Measurements from ENCODE around the gene ASB13.

The ASB13 gene

DNA sequence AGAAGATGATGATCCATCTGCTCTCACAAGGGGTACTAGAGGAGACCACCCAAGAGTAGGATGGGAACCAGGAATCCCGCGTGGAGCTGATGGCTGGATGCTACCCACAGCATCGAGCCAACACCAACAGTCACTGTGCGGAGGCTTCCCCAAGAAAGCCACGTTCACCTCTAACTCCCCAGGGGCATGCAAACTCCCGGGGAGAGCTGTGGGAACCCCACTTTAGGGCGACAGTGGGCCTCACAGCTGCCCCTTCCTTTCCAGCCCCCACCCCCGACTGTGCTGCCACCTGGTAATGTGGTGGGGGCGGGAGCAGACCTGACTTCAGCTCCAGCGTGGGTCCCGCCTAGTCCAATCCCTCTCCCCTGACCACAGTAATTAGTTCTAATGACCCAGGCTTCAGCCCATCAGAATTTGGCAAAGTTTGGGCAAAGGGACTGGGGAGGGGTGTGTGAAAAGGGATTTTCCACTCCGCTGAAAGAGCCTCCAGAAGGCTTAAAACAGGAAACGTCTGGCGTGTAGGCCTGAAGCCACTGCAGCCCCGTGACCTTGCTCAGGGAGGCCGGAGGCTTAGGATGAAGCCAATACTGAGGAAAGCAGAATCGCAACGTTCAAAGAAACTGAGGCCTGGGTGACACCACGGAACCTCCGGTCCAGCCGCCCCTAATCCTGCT, 20.3 kb downstream of the ASB13 start:
- DNase-seq: no peak

DNA sequence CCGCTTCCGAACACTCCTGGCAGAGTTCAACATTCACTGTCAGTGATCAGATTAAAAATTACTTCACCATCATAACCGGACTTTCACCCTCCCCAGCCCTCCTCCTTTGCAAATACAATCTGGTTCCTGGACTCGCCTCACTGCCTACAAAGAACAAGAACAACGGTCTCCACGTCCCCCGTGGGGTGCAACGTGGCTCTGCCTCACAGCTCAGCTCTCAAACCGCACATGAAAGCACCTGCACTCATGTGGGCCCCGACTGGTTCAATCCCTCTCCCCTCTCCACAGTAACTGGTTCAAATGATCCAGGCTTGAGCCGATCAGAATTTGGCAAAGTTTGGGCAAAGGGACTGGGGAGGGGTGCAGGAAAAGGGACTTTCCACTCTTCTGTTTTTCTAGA, 21.0 kb downstream of the ASB13 start:
- no peak for DNase-seq

GRCh38 chr10:5644930-5645329, 21.5 kb downstream of the ASB13 start:
- DNase-seq: no peak

DNA sequence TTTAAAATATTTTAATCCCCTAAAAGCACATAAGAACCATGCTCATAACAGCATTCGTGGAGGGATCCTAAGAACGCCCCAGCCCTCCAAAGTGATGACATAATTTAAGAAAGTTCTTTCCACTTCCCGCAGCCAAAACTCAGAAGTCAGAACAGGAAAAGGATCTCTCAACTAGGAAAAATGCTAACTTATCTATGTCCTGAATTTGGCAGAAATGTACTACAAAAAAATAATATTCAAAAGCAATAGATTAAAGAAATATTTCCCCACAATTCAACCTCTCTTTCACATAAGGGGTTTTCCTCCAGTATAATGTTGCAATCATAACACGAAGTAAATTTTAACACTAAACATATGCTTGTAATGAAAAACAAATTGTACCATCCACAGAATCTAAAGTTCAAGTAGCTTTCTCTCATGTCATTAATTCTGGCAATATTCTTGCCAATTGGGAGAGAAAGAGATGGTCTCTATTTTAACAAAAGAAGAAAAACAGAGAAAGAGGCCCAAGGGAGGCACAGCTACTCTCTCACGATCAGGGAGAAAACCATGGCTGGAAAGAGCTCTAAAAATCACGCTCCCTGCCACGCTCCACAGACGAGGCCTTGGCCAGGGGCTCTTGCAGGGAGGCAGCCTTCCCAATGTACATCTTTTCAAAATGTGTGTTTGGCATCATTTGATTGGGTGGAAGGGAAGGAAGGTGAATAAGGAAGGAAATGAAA, 22.9 kb downstream of the ASB13 start:
- no peak for DNase-seq

DNA sequence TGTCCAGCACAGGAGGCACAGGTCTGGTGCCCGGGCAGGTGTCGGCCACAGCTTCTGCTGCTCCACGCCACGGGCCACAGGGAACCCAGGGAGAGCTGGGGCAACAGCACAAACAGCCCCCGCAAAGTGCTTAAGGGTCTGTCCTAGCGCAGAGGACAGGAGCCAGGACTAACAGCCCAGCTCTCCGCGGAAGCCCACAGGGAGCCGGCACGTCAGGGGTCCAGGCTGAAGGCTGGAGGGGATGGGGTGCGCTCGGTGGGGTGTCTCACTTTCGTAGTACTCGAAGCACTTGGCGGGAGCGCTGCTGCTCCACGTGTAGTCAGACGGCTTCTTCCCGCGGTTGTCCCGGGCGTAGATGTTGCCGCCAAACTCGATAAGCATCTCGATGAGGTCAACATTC, 24.9 kb downstream of the ASB13 start:
- DNase-seq: no peak

GRCh38 chr10:5640501-5640900, 25.9 kb downstream of the ASB13 start:
- DNase-seq: no peak

DNA sequence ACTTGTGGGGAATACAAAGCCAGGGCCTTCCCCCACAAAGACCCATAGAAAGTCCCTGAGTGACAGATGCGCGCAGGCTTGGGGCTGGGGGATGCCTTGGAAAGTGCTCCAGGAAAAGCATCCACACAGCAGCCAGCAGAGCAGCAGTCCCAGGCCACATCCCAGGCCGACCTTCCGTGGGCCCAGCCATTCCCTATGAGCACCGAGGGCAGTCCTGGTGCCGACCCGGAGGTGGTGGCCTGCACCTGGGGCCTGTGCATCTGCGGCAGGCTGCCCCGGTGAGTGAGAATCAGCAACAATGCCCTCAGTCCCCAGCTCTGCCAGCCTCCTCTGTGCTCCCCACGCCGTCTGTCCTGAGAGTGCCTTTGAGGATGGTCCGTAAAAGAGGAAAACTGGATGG, 26.4 kb downstream of the ASB13 start:
- no peak for DNase-seq

DNA sequence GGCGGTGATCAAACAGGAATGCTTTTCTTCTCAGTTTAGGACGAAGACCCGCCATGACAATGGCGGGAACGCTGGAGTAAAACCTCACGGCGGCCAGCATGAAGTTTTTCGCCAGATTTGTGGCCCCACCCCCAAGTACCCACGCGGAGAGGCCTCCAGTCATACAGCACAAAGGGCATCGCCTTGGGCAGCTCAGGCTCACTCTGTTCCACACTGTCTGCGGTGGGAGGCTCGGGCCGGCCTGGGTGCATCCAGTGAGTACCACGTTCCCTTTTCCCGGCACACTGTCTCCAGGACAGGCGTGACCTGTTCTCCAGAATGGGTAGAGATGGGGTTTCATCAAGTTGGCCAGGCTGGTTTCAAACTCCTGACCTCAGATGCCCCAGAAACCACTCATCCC, 27.3 kb downstream of the ASB13 start:
- DNase-seq: no peak

DNA sequence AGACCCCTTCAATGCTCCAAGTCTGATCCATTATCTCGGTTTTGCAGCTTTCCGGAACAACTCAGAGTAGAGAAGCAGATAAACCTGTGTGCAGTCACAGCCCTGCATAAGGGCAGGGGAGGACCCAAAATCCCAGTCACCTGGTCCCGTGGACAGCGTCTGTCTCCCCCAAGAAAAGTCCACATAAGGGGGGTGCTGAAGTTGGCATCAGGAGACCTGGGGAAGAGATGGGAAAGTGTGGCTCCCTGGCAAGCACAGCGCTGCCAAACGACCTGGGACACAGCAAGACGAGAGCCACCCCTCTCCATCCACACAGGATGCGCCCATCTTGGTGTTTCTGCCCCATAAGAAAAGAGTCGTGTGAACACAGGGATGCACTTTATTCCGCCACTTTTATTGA, 27.9 kb downstream of the ASB13 start:
- no peak for DNase-seq

DNA sequence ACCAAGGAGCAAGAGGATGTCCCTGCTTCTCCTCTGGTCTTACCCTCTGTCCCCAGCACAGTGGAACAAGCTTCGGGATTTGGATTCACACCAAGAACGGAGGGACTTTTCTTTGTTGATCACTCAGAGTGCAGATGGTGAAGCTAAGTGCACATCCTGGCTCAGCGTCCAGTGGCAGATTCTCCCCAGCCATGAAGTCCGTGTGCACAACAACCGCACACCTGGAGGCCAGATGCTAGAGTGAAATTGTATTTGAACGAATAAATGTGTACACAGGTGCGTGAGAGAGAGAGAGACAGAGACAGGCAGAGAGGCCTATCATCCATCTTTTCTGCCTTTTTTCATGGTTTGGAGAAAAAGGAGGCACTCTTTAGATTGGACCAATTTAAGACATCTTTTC, 31.5 kb downstream of the ASB13 start:
- DNase-seq: no peak

- no peak for DNase-seq
These were observed 33.1 kb downstream of the ASB13 start for GRCh38 chr10:5633166-5633749.

DNA sequence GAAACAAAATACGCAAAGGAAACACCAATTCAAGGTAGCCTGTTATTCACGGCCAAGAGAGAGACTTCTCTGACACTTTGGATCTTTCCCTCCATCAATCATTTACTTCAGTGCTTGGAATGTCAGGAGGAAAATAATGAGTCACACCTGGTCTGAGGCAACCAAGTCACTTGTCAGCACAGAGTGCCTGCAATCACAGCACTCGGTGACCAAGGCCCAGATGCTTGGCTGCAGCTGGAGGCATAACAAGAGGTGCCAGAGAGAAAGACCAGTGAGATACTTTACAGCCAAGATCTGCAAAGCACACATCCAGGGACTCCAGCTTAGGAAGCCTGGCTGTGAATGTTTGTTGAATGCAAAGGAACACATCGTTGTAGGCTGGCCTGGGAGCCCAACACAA, 33.9 kb downstream of the ASB13 start:
- DNase-seq: no peak

DNA sequence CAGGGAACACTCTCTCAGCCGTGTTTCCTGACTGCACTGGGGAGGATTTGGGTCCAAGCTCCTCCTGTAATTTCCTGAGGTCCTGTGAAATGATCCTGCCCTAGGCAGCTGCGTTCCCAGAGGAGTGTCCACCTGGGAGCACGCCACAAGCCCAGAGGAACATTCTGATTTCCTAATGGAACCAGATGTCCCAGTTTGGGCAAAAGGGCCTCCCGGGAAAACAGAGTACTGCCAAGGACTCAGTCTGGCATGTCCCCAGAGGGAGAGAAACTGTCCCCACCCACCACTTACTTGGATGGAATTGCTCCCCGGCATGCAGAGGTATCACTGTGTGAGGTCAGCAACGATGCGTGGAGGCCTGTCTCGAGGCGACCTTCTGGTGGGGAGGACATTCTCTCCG, 34.5 kb downstream of the ASB13 start:
- no peak for DNase-seq

DNA sequence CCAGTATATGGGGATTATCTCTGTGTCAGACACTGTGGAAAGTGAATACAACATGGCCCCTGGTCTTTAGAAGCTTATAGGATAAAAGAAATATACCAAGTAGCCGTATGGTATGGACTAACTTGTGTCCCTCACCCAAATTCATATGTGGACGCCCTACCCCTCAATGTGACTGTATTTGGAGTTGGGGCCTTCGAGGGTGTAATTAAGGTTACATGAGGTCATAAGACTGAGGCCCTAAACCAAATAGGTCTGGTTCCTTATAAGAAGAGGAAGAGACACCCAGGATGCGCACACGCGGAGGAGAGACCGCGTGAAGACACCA, 36.3 kb downstream of the ASB13 start:
- no peak for DNase-seq

DNA sequence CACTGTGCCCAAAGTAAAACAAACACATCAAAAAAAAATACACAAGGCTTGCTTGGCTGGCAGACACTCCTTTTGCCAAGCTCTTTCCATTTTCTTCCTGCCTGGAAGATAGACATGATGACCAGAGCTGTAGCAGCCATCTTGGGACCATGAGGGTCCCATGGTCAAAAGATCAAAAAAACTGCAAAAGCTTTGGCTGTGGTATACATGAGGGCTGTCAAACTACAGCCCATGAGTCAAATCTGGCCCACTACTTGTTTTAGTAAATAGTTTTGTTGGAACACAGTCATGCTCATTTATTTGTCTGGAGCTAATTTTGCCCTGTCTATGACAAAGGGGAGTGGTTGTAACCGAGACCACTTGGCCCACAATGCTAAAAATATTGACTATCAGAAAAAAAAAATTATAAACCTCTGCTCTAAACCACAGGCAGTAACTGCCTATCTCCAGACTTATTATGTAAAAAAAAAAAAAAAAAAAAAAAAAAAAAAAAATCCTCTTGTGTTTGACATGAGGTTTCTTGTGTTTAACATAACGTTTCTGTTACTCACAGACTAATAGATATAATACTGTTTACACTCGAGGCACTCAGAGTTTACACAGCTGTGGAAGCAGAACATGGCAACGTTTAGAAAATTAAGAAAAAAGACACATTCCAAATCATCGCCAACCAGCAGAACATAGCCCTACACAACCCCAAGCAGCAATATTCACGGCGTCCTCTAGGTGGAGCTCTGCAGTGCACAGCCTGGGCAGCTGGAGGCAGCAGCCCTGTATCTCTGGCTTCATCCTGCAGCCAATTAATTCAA, 36.9 kb downstream of the ASB13 start:
- DNase-seq: peak; percentile 74

GRCh38 chr10:5628451-5629302, 37.7 kb downstream of the ASB13 start:
- no peak for DNase-seq

- no peak for DNase-seq
These were observed 38.8 kb downstream of the ASB13 start for GRCh38 chr10:5627486-5628044.

DNA sequence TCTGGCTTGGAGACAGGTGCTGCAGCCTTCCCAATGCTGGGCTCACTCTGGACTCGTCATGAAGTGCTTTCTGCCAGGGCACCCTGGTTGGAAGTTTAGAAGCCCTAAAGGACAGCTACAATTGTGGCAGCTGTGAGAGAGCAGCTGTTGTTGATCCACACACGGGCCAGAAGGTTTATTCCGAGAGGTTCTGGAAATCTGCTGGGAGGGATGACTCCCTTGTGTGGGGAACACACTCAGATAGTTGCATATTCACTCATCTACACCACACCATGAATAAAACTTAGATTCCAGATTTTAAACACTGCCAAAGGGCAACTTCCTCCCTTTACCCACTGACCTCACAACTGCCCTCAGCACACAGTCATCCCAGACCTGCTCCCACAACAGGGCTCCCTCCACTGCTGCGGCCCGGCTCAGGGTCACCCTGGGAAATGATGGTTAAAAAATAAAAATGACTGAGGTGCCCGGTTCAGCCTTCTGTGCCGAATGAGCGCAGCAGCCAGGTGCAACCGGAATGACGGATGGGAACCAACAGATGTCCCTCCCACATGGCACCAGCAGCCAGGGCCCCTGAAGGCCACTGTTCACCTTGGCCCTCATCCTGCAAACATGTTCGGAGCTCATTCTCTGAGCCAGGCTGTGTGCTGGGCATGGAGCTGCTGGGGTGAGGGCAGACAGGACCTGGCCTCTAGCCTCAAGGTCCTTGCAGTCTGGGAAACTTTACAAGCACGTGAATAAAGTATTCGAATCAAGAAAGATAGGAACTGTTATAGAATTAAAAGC, 40.2 kb downstream of the ASB13 start:
- DNase-seq: no peak

- no peak for DNase-seq
These were observed 41.7 kb downstream of the ASB13 start for GRCh38 chr10:5624701-5625100.

DNA sequence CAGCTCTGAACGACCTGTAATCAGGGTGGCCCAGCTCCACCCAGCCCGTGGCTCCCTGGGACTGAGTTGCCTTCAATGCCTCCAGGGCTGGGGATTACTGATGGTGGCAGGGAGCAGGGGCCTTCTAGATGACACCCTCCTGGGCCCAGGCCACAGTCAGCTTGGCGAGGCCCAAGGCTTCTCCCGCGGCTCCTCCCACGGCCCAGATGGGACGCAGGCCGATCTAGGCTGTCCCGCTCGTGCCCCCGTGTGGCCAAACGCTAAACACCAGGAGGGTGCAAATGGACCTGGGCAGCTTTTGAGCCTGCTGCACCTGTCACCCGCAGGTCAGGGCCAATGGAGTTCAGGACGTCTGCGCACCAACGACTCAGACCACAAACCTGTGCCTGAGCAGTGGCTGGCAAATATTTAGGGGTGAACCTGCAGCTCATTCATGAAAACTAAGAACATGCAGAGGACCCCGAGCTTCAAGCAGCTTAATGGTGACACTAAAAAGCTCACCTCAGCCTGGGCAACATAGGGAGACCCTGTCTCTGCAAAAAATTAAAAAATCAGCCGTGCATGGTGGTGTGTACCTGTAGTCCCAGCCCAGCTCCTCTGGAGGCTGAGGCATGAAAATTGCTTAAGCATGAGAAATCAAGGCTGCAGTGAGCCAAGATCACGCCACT, 43.2 kb downstream of the ASB13 start:
- peak; percentile 77 for DNase-seq
